PC-9 (cell line): ENCODE results near the gene MARS2.

Experiments used
- EZH2 ChIP-seq: fragments of 200-600 bp; sonication (generic); IDR thresholded peaks from 2 replicates; pipeline ENCODE4 v1.8.0; 2017; ENCODE audit warnings: antibody characterized with exemption, low read depth
- TF ChIP-seq, protein P1 (sequence below): fragments of 200-600 bp; sonication (generic); conservative IDR thresholded peaks from 2 replicates; pipeline ENCODE4 v1.6.1; 2017; ENCODE audit warnings: mixed run types, antibody characterized with exemption, mild to moderate bottlenecking, moderate library complexity

DNA sequence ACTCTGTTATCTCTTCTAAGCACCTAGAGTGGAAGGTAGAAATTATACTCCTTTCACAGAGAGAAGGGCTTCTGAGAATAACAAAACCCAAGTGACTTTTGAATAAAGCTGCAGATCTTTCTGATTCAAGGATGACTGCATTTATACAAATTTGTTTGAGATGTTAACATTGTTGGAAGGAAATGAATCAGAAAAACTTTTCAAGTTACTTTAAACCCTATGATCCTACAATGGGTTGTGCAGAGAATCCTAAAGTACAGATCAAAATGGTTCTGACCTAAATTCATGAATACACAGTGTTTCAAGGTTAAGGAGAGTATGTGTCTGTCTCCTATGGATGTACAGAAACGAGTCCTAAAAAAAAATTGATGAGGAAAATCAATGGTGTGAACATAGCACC, 31.6 kb upstream of the MARS2 start:
- TF ChIP-seq, protein P1, sequence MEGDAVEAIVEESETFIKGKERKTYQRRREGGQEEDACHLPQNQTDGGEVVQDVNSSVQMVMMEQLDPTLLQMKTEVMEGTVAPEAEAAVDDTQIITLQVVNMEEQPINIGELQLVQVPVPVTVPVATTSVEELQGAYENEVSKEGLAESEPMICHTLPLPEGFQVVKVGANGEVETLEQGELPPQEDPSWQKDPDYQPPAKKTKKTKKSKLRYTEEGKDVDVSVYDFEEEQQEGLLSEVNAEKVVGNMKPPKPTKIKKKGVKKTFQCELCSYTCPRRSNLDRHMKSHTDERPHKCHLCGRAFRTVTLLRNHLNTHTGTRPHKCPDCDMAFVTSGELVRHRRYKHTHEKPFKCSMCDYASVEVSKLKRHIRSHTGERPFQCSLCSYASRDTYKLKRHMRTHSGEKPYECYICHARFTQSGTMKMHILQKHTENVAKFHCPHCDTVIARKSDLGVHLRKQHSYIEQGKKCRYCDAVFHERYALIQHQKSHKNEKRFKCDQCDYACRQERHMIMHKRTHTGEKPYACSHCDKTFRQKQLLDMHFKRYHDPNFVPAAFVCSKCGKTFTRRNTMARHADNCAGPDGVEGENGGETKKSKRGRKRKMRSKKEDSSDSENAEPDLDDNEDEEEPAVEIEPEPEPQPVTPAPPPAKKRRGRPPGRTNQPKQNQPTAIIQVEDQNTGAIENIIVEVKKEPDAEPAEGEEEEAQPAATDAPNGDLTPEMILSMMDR = no peak
- TF ChIP-seq EZH2 = no peak
